KMS-11 (cell line): ENCODE data around the gene RBM42.

Source experiments
- H2AFZ ChIP-seq: fragments of 200-600 bp; sonication (generic); 2 replicates; pipeline ENCODE4 v1.6.1; 2016; ENCODE audit warnings: antibody characterized with exemption, mixed run types, low read depth
- H3K27ac ChIP-seq: fragments of 200-600 bp; sonication (generic); 2 replicates; pipeline ENCODE4 v1.6.1; 2016; ENCODE audit warnings: mild to moderate bottlenecking, mixed run types
- H3K27me3 ChIP-seq: fragments of 200-600 bp; sonication (generic); 2 replicates; pipeline ENCODE4 v1.6.1; 2017; ENCODE audit warnings: mild to moderate bottlenecking, low read depth, mixed run types, moderate library complexity; ENCODE audit not compliant: insufficient read depth
- H3K36me3 ChIP-seq: fragments of 200-600 bp; sonication (generic); 2 replicates; pipeline ENCODE4 v1.6.1; 2017; ENCODE audit warnings: mild to moderate bottlenecking, mixed run types; ENCODE audit not compliant: insufficient read depth
- H3K4me1 ChIP-seq: fragments of 200-600 bp; sonication (generic); 2 replicates; pipeline ENCODE4 v1.6.1; 2016; ENCODE audit warnings: mild to moderate bottlenecking, low read depth, mixed run types; ENCODE audit not compliant: poor library complexity, severe bottlenecking
- H3K4me2 ChIP-seq: fragments of 200-600 bp; sonication (generic); 2 replicates; pipeline ENCODE4 v1.7.0; 2016; ENCODE audit warnings: mild to moderate bottlenecking, mixed run types
- H3K4me3 ChIP-seq: fragments of 200-600 bp; sonication (generic); IDR thresholded peaks from 2 replicates; pipeline ENCODE4 v1.6.1; 2017; ENCODE audit warnings: low read depth, low read length, mixed read lengths; ENCODE audit not compliant: insufficient read depth
- H3K79me2 ChIP-seq: fragments of 200-600 bp; sonication (generic); 2 replicates; pipeline ENCODE4 v1.6.1; 2016; ENCODE audit warnings: low read depth, mixed run types; ENCODE audit not compliant: insufficient read depth
- H3K9ac ChIP-seq: fragments of 200-600 bp; sonication (generic); 2 replicates; pipeline ENCODE4 v1.6.1; 2016; ENCODE audit warnings: mild to moderate bottlenecking, mixed run types
- H4K20me1 ChIP-seq: fragments of 200-600 bp; sonication (generic); 2 replicates; pipeline ENCODE4 v1.6.1; 2016; ENCODE audit warnings: mild to moderate bottlenecking, mixed run types; ENCODE audit not compliant: insufficient read depth
- CTCF ChIP-seq: fragments of 200-600 bp; sonication (generic); conservative IDR thresholded peaks from 2 replicates; pipeline ENCODE4 v1.6.1; 2017; ENCODE audit warnings: low read depth, mild to moderate bottlenecking, antibody characterized with exemption, low read length, moderate library complexity, mixed read lengths

The RBM42 gene

GRCh38 chr19:35642798-35643254 lies 14.0 kb downstream of the RBM42 start:
- H3K4me3 ChIP-seq = no peak overlapping the region
- no peak for TF ChIP-seq CTCF
- H3K27ac ChIP-seq = peak overlapping the region; percentile 64
- H3K27me3 ChIP-seq = no peaks in the 10 kb centered on the region
- H2AFZ ChIP-seq = peak overlapping the region; percentile 89
- no peaks in the 10 kb centered on the region for H3K36me3 ChIP-seq
- no peaks in the 10 kb centered on the region for H3K79me2 ChIP-seq
- H4K20me1 ChIP-seq = no peaks in the 10 kb centered on the region
- peak overlapping the region; percentile 73; the same call in 1 of the 2 replicates for H3K9ac ChIP-seq
- H3K4me1 ChIP-seq = peaks cover 28% of the 10 kb centered on the region
- H3K4me2 ChIP-seq = peak overlapping the region; percentile 95

DNA sequence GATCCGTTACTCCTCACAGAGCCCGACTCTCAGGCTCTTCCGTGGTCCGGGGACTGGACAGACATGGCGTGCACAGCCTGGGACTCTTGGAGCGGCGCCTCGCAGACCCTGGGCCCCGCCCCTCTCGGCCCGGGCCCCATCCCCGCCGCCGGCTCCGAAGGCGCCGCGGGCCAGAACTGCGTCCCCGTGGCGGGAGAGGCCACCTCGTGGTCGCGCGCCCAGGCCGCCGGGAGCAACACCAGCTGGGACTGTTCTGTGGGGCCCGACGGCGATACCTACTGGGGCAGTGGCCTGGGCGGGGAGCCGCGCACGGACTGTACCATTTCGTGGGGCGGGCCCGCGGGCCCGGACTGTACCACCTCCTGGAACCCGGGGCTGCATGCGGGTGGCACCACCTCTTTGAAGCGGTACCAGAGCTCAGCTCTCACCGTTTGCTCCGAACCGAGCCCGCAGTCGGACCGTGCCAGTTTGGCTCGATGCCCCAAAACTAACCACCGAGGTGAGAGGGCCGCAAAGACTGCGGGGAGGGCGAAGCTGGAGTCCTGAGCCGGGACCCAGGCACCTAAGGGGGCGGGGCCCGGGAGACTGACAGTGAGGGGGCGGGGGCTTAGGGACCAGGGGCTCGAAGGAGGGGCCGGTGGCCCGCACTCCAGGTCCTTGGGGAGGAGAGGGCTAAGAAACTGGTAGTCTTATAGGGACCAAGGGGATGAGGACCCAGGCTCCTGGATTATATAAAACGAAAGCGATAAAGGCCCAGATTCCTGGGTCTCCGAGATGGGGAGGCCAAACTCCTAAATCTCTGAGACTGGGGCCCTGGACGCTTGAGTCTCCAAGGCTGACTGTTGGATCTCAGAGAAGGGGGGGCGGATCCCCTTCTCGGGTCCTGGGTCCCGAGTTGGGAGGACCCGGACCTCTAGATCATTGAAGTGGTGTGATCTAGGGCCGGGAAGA lies 14.7 kb downstream of the RBM42 start:
- Histone ChIP-seq H3K36me3 (no peaks in the 10 kb centered on the region), H3K4me2 (peak overlapping the region; percentile 95), H3K9ac (peak overlapping the region; percentile 73), H3K27me3 (no peaks in the 10 kb centered on the region), H3K4me1 (peaks cover 28% of the 10 kb centered on the region), H3K4me3 (no peak overlapping the region), H3K27ac (peak overlapping the region; percentile 64), H3K79me2 (peaks cover 3% of the 10 kb centered on the region), H2AFZ (peak overlapping the region; percentile 89), H4K20me1 (no peaks in the 10 kb centered on the region)
- no peak for TF ChIP-seq CTCF

DNA sequence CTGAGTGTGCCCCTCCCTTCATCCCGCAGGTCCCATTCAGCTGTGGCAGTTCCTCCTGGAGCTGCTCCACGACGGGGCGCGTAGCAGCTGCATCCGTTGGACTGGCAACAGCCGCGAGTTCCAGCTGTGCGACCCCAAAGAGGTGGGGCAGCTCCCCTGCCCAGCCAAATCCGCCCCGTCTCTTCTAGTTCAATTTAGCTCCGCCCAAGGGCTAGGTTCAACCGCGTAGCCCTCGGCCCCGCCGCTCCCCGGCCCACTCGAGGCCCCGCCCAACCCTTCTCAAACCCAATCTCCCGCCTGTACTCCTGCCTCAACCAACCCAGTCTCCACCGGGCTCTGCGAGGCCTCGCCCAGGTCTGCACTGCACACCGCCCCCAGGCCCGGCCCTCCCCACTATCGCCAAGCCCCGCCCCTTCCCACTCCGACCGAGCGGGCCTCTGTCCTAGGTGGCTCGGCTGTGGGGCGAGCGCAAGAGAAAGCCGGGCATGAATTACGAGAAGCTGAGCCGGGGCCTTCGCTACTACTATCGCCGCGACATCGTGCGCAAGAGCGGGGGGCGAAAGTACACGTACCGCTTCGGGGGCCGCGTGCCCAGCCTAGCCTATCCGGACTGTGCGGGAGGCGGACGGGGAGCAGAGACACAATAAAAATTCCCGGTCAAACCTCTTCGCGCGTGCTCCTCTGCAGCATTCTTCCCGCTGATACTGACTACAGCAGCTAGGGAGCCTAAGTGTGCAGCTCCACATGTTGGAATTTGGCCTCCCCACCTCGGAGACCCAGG lies 15.6 kb downstream of the RBM42 start:
- no peaks in the 10 kb centered on the region for H4K20me1 ChIP-seq
- H3K4me1 ChIP-seq = peaks cover 33% of the 10 kb centered on the region
- peak overlapping the region; percentile 64; the same call in 1 of the 2 replicates for H3K27ac ChIP-seq
- H3K4me2 ChIP-seq = peak overlapping the region; percentile 95
- peaks cover 11% of the 10 kb centered on the region for H3K79me2 ChIP-seq
- TF ChIP-seq CTCF = no peak
- H2AFZ ChIP-seq = peak overlapping the region; percentile 89
- H3K36me3 ChIP-seq = no peaks in the 10 kb centered on the region
- no peaks in the 10 kb centered on the region for H3K27me3 ChIP-seq
- peak overlapping the region; percentile 73; the same call in 1 of the 2 replicates for H3K9ac ChIP-seq
- H3K4me3 ChIP-seq = no peak overlapping the region

DNA sequence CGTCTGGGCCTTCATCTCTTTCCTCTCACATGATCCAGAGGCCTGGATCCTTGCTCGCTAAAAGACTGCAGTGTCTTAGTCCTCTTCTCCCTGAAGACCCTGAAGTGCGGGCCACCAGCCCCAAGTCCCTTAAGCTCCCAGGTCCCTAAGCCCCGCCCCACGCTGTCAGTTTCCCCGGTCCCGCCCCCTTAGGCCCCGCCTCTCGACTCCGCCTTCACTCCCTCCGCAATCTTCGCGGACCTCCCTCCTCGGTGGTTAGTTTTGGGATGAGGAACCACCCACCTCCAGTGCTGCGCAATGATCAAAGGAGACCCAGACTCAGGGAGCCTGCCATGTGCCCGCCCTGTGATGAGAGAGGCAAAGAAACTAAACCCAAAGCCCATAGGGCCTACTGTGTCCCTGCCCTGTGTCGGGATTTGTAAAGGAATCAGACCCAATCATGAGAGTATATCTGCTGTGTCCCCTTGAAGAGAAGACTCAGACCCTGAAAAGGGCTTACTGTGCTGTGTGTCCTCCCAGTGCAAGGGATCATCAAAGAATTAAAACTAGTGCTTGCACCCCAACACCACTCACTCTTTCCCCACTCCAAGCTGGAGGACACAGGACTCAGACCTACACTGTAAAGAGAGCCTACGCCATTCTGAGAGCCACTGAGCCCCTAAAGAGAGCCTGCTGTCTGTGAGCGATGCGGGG lies 16.3 kb downstream of the RBM42 start:
- Histone ChIP-seq H2AFZ (peak overlapping the region; percentile 67), H3K4me1 (peaks cover 39% of the 10 kb centered on the region), H3K9ac (no peak overlapping the region; the same call in 1 of the 2 replicates), H4K20me1 (no peaks in the 10 kb centered on the region), H3K79me2 (peaks cover 19% of the 10 kb centered on the region), H3K4me3 (no peak overlapping the region), H3K27ac (peak overlapping the region; percentile 10; the same call in 1 of the 2 replicates), H3K27me3 (no peaks in the 10 kb centered on the region), H3K36me3 (no peaks in the 10 kb centered on the region), H3K4me2 (peak overlapping the region; percentile 95)
- no peak for TF ChIP-seq CTCF
